ENCODE measurements around the gene PGBD4.

Gene PGBD4

DNA sequence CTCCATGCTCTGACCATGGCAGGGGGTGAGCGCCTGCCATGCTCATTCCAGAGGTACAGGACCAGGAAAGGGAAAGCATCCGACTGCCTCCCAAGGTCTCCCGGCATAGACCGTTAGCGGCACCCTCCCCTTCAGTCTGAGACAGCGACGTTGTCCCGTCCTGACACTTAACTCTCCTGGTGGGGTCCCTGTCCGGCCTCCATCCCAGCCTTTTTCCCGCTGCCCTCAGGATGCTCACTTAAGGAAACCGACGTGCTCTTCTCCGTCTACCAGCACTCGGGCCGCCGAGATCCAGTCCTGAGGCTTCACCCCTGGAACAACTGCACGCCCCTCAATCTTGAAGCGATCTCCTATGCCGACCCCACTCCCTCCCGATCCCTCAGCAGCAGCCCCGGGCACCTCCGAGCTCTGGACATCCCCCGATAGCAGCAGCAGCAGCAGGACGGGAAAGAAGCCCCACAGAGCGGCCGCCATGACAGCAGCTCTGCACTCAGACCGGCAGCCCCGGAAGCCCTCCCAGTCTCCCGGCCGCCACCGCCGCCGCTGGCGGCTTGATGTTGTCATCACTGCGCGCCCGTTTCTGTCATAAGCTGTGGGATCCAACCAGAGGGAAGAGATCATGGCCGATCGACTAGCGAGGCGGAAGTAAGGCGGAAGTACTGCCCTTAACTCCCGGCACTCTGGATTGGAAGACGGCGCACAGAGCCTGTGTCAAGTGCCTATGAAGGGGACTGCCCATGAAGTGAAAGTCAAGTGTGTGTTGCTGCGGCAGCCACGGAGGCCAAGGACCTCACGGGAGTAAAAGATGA, at the start of gene PGBD4, which contains the start of gene EMC7:
Gene PGBD4, plus strand, starts transcription at position 718 of the 809 bp plus-strand sequence. CDS start 449 bp downstream, outside the sequence.
Gene EMC7, minus strand, starts transcription at position 497 of the 809 bp plus-strand sequence. Its CDS starts 23 bp downstream, at position 474.
- DNase-seq (ENCODE audit: low read depth in 3 of 3, low spot score in 1 of 3) = peak; percentile 95 to 98 (median 97)

DNA sequence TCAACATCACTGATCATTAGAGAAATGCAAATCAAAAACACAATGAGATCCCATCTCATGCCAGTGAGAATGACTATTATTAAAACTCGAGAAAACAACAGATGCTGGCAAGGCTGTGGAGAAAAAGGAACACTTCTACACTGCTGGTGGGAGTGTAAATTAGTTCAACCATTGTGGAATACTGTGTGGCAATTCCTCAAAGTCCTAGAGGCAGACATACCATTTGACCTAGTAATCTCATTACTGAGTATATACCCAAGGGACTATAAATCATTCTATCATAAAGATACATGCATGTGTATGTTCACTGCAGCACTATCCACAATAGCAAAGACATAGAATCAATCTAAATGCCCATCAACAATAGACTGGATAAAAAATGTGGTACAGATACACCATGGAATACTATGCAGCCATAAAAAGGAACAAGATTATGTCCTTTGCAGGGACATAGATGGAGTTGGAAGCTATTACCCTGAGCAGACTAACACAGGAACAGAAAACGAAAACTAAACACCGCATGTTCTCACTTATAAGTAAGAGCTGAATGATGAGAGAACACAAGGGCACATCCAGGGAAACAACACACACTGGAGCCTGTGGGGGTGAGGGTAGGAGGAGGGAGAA, 47.7 kb upstream of the PGBD4 start:
- no peak for DNase-seq (ENCODE audit: low read depth in 3 of 3, low spot score in 1 of 3)

GRCh38 chr15:34055868-34056595, 45.9 kb upstream of the PGBD4 start:
- no peak for DNase-seq (ENCODE audit: low read depth in 3 of 3, low spot score in 1 of 3)

GRCh38 chr15:34056911-34057310, 45.0 kb upstream of the PGBD4 start:
- DNase-seq (ENCODE audit: low read depth in 3 of 3, low spot score in 1 of 3) = no peak

DNA sequence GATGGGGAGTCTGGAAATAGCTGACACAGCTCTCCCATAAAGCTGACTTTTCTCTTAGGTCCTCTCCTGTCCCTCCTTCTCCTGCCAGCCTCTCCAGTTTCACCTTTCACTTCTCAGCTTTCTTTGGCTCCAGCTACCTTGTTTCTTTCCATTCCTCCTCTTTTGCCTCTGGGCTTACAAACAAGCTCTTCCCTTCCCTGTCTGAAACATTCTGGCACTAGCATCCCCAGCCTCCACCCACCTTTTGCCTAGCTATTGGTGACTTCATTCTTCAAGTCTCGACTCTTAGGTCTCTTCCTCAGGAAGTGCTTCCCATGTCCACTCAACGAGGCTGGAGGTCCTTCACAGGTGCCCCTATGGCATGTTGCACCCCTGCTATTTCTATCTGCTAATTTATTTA, 42.4 kb upstream of the PGBD4 start:
- DNase-seq (ENCODE audit: low read depth in 3 of 3, low spot score in 1 of 3) = no peak

- no peak for DNase-seq (ENCODE audit: low read depth in 3 of 3, low spot score in 1 of 3)
These were observed 41.9 kb upstream of the PGBD4 start for GRCh38 chr15:34059946-34060345.

GRCh38 chr15:34064438-34064837, 37.4 kb upstream of the PGBD4 start:
- no peak for DNase-seq (ENCODE audit: low read depth in 3 of 3, low spot score in 1 of 3)

DNA sequence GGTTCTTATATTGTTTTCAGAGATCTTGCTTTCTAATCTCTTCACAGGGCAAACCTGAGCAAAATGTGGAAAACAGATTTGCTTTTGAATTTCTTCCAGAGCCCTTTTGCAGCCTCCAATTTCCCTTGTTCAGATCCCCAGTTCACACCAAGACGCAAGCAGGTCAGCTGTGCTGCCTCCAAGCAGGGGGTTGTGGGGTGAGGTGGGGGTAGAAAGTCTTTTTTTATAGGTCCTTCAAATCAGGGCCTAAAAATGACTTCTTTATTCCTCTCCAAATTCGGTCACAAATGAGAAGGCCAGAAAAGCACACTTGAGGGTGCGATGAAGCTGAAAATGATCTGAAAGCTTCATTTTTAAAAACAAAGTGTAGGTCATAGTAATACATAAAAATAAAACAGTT, 36.6 kb upstream of the PGBD4 start:
- no peak for DNase-seq (ENCODE audit: low read depth in 3 of 3, low spot score in 1 of 3)

DNA sequence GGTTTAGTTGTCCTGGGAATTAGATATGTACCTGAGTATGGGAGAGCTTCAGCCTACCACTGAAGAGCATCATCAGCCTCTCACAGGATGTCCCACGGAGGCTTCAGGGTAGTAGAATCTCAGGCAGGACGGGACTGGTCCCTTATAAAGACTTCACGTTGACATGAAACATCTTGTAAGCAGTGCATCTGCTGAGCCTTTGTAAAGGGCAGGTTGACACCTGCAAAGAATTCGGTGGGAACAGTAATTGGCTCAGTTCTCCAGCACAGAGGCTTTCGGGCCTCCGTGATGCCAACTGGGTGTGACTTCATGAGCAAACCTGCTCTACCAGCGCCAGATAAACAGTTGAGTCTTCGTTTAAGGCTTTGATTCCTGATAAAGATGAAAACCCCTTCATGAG, 35.9 kb upstream of the PGBD4 start:
- no peak for DNase-seq (ENCODE audit: low read depth in 3 of 3, low spot score in 1 of 3)

- DNase-seq (ENCODE audit: low read depth in 3 of 3, low spot score in 1 of 3) = no peak
These were observed 31.9 kb upstream of the PGBD4 start for GRCh38 chr15:34070003-34070402.

DNA sequence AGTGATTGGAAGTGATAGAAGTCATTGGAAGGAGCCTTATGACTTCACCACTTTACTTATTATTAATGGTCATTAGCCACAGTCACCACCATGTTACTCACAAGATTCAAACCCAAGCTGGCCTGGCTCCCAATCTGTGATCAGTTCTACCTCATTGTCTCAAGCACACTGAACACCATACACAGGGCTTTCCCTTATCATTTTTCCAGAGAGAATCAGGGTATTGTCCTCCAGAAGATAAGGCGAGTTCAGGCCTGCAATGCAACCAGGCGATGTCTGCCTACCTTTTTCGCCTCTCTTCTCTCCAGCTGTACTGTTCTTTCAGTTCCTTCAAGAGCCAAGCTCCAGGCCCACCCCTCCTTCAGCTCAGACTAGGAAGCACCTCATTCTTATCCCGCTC, 25.1 kb upstream of the PGBD4 start:
- no peak for DNase-seq (ENCODE audit: low read depth in 3 of 3, low spot score in 1 of 3)

- DNase-seq (ENCODE audit: low read depth in 3 of 3, low spot score in 1 of 3) = no peak
These were observed 23.0 kb upstream of the PGBD4 start for GRCh38 chr15:34078900-34079299.

DNA sequence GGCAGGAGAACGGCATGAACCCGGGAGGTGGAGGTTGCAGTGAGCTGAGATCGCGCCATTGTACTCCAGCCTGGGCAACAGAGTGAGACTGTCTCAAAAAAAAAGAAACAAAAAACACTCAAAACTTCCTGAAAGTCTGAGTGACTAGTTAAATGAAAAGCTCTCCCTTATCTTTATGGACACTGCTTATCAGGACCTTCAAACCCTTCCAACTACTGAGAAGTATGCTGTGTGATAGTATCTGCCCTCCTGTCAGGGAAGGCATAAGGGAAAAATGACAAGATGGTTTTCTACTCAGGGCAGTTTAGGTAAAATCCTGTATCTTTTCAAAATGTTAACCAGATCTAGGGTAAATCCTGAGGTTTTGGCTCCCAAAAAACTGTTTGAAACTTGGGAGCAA, 22.0 kb upstream of the PGBD4 start:
- DNase-seq (ENCODE audit: low read depth in 3 of 3, low spot score in 1 of 3) = no peak

- no peak for DNase-seq (ENCODE audit: low read depth in 3 of 3, low spot score in 1 of 3)
These were observed 17.8 kb upstream of the PGBD4 start for GRCh38 chr15:34084086-34084485.

DNA sequence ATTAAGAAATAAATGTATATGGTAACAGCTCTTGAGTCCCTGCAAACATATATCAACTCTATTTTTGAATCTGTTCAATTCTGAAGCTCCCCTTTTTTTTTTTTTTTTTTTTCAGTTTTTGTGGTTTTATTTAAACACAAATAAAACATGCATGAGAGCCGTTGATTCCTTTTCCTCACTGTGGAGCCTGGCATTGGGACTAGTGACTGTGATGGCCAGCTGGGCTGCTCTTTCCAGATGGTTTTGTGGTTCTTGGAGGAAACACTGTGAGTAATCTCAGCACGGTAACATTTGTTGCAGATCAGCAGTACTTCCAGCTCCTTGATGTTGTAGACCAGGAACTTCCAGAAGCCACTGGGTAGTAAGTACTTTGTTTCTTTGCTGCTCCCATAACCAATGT, 16.1 kb upstream of the PGBD4 start:
- no peak for DNase-seq (ENCODE audit: low read depth in 3 of 3, low spot score in 1 of 3)

- DNase-seq (ENCODE audit: low read depth in 3 of 3, low spot score in 1 of 3) = no peak
These were observed 2.0 kb upstream of the PGBD4 start for GRCh38 chr15:34099914-34100313.

- no peak for DNase-seq (ENCODE audit: low read depth in 3 of 3, low spot score in 1 of 3)
These were observed 467 bp downstream of the PGBD4 start for GRCh38 chr15:34102175-34102925.

DNA sequence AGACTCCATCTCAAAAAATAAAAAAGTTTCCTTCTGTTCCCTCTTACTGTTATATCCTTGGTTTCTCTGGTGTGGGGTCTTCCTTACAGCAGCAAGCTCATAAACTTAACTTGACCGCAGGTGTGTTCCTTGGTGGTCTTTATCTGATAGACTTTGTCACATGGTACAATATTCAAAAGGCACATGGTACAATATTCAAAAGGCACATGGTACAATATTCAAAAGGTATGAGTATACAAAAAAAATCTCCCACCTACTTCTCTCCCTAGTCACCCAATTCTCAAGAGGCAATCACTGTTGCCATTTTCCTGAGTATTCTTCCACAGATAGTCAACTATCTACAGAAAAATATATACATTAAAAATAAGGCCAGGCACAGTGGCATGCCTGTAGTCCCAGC, 4.5 kb downstream of the PGBD4 start:
- no peak for DNase-seq (ENCODE audit: low read depth in 3 of 3, low spot score in 1 of 3)

GRCh38 chr15:34107315-34107714, 5.4 kb downstream of the PGBD4 start:
- DNase-seq (ENCODE audit: low read depth in 3 of 3, low spot score in 1 of 3) = no peak

- no peak for DNase-seq (ENCODE audit: low read depth in 3 of 3, low spot score in 1 of 3)
These were observed 8.1 kb downstream of the PGBD4 start for GRCh38 chr15:34109797-34110663.

Data from stimulated activated CD4-positive, alpha-beta T cell treated with anti-CD3 and anti-CD28 coated beads, TNF-alpha, amount 100 ng/mL, for 1 hour (primary cell).